Measurements from ENCODE around the gene ANKS1B.

GRCh38 chr12:99092100-99092851 lies 892.5 kb downstream of the ANKS1B start:
- TF ChIP-seq CTCF (conservative IDR thresholded peaks at IDR 0.05; ENCODE audit: low read length), result no peak
- TF ChIP-seq EZH2phosphoT487 (IDR thresholded peaks at IDR 0.05; ENCODE audit: borderline replicate concordance), result no peak
